ENCODE data around the gene C1QTNF5. TPM values are rescaled to one million over a fixed set of nuclear protein-coding genes. Genes with fewer than 3 reads are reported as not detected.

The C1QTNF5 gene
- total RNA-seq, 4 donors from 2014 or later = 44.3 to 52.1 (median 45.6) TPM

GRCh38 chr11:119309411-119309810 lies 31.3 kb downstream of the C1QTNF5 start:
- no peak for TF ChIP-seq CTCF (IDR thresholded peaks at IDR 0.05)
- no peak for TF ChIP-seq POLR2A (IDR thresholded peaks at IDR 0.05)
- WGBS, 2 donors (ENCODE audit: low coverage in 1 of 2) = 73% methylated on average over 5 of the region's 11 CpGs; no CpG with 5 or more reads in 1 of the 2 donors
- Histone ChIP-seq H3K27me3 (no peaks in the 10 kb centered on the region), H3K4me1 (peaks cover 0 to 88% (median under 1%) of the 10 kb centered on the region in 3 donors), H3K27ac (peak overlapping the region in 3 of 4 donors; percentile 76 to 99 (median 98)), H3K9me3 (no peaks in the 10 kb centered on the region), H3K4me3 (no peak overlapping the region), H3K36me3 (peaks cover 0 to 66% of the 10 kb centered on the region in 2 donors)
- ATAC-seq = no peak

GRCh38 chr11:119307974-119308373 lies 32.7 kb downstream of the C1QTNF5 start:
- H3K27me3 ChIP-seq = no peaks in the 10 kb centered on the region
- TF ChIP-seq CTCF (IDR thresholded peaks at IDR 0.05) (no peak), POLR2A (IDR thresholded peaks at IDR 0.05) (no peak), EP300 (IDR thresholded peaks at IDR 0.05) (no peak), POLR2AphosphoS5 (IDR thresholded peaks at IDR 0.05) (no peak)
- peaks cover 0 to 66% of the 10 kb centered on the region in 2 donors for H3K36me3 ChIP-seq
- H3K4me1 ChIP-seq = peaks cover 0 to 84% (median 0%) of the 10 kb centered on the region in 3 donors
- WGBS, 2 donors (ENCODE audit: low coverage in 1 of 2) = 13 to 46% methylated on average over 3 of the region's 5 CpGs
- no peak for ATAC-seq
- H3K4me3 ChIP-seq = no peak overlapping the region
- peak overlapping the region; percentile 45 to 99 (median 88) for H3K27ac ChIP-seq
- no peaks in the 10 kb centered on the region for H3K9me3 ChIP-seq

- ATAC-seq = no peak
- no peaks in the 10 kb centered on the region for H3K9me3 ChIP-seq
- H3K27ac ChIP-seq = peak overlapping the region; percentile 27 to 99 (median 88)
- no peak overlapping the region for H3K4me3 ChIP-seq
- WGBS, 2 donors (ENCODE audit: low coverage in 1 of 2) = 0 to 20% methylated on average over 1 of the region's 1 CpG
- H3K36me3 ChIP-seq = peaks cover 0 to 66% of the 10 kb centered on the region in 2 donors
- H3K27me3 ChIP-seq = no peaks in the 10 kb centered on the region
- H3K4me1 ChIP-seq = peaks cover 0 to 76% (median 0%) of the 10 kb centered on the region in 3 donors
- TF ChIP-seq CTCF (IDR thresholded peaks at IDR 0.05) (peak in 3 of 4 experiments; percentile 20 to 55 (median 25)), POLR2AphosphoS5 (IDR thresholded peaks at IDR 0.05) (peak; percentile 14), EP300 (IDR thresholded peaks at IDR 0.05) (no peak), POLR2A (IDR thresholded peaks at IDR 0.05) (no peak)
These were observed 33.5 kb downstream of the C1QTNF5 start for GRCh38 chr11:119307219-119307618.

- TF ChIP-seq POLR2AphosphoS5 (IDR thresholded peaks at IDR 0.05) (peak; percentile 74), EP300 (IDR thresholded peaks at IDR 0.05) (no peak), POLR2A (IDR thresholded peaks at IDR 0.05) (peak in 1 of 2 donors; percentile 15), CTCF (IDR thresholded peaks at IDR 0.05) (no peak)
- Histone ChIP-seq H3K4me3 (no peak overlapping the region), H3K36me3 (peaks cover 0 to 65% of the 10 kb centered on the region in 2 donors), H3K27me3 (no peaks in the 10 kb centered on the region), H3K27ac (peak overlapping the region; percentile 27 to 99 (median 88)), H3K4me1 (peaks cover 0 to 73% (median 0%) of the 10 kb centered on the region in 3 donors), H3K9me3 (no peaks in the 10 kb centered on the region)
- ATAC-seq = peak; percentile 77
- 13 to 17% methylated on average over 1 of the region's 5 CpGs for WGBS, 2 donors (ENCODE audit: low coverage in 1 of 2)
These were observed 34.3 kb downstream of the C1QTNF5 start for GRCh38 chr11:119306373-119306890.

Measured in gastroesophageal sphincter (tissue), 4 donors.